NCI-H1092 treated with DMSO at 0.1 percent for 48 hours (cell line): Measurements from ENCODE around the gene LAMC3.
"Not testable (repeated sequence)": the region's sequence is repeated elsewhere in the genome, so short reads cannot be mapped to it uniquely, and the experiment has no call there.

Experiments
- DNase-seq: peaks from one replicate; lab custom pipeline; 2025; lab: John Stamatoyannopoulos, UW

LAMC3 gene

DNA sequence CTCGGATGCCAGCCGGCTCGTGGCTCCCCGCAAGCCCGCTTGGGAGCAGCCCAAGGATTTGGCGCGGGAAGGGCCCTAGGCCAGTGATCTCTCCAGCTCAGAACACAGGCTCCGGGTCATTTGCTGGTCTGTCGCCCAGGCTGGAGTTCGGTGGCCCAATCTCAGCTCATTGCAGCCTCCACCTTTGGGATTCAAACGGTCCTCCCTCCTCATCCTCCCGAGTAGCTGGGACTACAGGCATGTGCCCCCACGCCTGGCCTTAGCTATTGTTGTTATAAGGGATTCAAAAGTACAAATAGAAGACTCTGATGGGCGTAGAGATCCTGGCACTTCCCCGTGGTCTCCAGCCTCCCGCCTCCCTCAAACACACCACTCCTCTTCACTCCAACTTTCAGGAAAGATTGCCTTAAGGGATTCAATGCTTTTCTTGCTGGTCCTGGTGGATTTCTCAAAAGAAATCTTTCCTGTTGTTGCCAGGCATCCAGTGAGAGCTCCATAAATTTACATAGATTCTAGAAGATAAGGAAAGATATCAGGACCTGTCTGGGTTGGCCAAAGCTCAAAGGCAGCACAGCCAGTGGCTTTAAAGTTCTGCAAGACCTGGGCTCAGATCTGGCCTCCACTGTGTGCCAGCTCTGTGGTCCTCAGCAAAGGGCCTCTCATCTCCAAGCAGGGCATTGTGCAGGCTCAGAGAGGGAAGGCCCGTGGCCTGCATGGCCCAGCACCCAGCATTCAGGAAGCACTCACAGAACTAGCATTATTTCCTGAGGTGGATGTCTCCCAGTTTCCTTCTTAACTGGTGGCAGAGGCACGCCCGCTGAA is 88.4 kb downstream of the LAMC3 start:
- DNase-seq, result no peak

DNA sequence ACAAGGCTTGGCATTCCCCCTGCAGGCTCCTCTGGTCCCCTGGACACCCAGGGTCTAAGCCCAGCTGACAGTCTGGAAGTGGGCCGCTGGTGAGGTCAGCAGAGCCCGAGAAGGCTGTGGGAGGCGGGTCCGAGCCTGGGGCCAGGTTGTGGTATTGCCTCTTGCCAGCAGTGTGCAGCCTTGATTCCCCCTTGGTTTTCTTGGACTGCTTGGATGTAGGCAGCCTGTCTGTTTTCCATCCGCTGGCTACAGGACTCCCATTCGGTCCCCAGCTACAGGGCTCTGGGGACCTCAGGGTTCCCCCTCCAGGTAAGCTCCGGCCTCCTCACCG is 88.9 kb downstream of the LAMC3 start:
- DNase-seq, result no peak

DNA sequence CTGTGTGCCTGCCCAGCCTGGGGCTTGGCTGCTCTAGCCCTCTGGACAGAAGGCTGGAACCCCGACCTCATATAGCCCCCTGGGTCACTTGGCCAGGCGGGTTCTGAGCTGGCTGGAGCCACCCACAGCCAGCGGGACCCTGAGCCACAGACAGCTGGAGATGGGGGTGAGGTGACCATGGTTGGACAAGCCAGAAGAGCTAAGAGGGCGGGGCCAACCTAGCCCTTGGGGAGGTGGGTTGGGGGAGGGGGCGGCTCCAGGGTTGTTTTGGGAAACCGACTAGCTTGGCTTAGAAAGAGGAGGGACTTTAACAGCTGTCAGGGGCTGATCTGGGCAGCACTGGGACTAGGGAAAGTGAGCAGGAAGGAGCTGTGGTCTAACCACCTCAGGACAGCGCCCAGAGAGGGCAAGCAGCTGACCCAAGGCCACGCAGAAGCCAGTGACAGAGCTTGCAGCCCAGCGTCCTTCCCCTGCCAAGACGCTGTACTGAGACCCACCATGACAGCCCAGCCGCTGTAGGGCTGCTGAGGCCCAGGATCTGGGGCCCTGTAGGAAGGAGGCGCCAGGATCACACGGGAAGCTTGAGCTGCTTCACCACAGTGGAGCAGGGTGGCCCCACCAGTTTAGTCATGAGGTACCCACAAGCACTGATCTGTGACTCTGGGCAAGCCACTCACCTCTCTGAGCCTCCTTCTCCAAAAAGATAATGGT is 89.6 kb downstream of the LAMC3 start:
- no peak for DNase-seq

DNA sequence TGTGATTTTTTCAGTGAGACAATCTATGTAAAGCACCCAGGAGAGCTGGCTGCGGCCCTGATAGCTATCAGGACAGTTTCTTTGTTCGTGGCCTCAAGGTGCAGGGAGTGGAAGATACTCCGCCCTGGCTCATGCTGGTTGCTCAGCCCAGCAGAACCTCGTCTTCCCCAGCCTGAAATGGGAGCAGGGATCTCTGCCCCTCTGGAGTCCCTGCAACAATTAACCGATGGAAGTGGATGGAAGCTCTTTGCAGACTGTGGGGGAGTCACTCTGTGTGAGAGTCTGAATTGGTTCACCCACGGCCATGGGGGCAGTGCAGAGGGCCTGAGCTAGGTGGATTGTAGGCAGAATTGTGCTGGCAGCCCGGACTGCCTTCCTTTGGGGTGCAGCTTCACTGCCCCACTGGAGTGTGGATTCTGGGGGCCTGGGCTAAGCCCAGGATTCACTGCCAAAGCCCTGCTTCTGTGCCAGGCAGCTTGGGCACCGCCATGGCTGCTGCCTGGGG is 90.2 kb downstream of the LAMC3 start:
- no peak for DNase-seq

DNA sequence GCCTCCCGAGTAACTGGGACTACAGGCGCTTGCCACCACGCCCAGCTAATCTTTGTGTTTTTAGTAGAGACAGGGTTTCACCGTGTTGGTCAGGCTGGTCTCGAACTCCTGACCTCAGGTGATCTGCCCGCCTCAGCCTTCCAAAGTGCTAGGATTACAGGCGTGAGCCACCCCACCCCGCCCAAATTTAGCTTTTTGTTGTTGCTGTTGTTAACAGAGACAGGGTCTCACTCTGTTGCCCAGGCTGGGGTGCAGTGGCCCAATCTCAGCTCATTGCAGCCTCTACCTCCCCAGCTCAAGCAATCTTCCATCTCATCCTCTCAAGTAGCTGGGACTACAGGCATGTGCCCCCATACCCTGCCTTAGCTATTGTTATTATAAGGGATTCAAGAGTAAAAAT is 90.9 kb downstream of the LAMC3 start:
- DNase-seq, result not testable (repeated sequence)

DNA sequence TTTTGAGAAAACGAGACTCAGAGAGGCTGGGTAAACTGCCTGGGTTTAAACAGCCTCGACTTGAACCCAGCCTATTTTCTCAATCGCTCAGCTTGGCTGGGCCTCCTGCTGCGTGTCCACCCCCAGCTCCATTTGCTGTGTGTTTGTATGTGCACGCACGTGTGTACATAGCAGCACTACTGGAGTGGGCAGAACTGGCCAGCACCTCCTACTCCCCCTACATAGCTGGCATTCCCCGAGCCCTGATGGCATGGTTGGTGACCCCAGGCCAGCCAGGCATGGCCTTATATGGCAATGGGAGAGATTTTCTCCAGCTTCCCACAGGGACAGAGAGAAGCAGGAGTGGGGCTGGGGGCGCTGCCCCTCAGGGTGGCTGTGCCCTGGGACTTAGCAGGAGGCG is 91.5 kb downstream of the LAMC3 start:
- DNase-seq, result no peak

DNA sequence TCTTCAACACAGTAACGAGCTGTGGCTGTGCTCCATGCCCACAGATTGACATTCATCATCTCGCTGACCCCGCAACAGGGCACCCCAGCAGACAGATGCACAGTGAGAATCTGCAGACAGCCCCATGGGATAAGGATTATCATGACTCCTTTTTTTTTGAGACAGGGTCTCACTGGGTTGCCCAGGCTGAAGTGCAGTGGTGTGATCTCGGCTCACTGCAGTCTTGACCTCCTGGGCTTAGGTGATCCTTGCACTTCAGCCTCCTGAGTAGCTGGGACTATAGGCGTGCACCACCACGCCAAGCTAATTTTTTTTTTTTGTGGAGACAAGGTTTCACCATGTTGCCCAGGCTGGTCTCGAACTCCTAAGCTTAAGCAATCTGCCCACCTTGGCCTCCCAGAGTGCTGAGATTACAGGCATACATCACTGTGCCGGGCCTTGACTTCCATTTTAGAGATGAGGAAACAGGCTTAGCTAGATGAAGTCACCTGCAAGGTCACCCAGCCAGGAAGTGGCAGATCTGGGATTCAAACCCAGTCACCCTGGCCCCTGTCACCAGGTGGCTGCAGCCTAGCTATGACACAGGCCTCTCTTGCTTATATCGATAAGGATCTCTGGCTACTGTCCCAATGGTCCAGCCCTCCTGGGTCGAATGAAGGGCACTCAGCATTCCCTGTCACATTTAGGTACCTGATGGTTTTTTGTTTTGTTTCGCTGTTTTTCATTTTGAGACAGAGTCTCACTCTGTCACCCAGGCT is 92.4 kb downstream of the LAMC3 start:
- DNase-seq, result no peak

DNA sequence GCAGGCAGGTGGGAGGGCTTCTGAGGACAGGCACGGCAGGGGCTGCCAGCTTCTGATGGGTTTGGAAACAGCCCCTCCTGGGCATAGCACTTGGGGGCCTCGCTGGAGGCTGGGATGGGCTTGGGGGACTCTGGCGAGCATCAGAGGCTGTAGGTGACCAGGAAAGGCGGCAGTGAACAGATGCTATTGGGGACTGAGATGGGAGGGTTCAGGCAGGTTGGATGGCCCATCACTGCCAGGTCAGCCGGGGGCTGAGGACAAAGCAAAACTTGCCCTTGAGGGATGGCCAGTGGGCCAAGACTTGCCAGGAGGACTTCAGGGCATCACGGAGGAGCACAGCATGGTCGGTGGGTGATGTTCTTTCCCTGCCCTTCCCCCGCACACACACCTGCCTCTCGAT is 94.0 kb downstream of the LAMC3 start:
- DNase-seq, result no peak

DNA sequence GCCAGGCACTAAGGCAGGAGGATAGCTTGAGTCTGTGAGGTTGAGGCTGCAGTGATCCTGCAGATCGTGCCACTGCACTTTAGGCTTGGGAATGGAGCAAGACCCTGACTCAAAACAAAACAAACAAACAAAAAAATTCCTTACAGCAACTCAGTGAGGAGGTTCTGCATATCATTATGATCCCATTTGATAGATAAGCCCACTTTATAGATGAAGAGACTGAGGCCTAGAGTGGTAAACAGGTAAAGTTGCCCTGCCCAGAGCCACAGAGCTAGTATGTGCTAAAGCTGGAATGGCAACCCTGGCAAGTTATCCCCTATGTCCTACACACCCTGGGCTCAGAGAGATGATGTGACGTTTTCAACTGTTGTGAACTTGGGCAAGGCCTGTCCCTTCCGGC is 94.6 kb downstream of the LAMC3 start:
- DNase-seq, result no peak

DNA sequence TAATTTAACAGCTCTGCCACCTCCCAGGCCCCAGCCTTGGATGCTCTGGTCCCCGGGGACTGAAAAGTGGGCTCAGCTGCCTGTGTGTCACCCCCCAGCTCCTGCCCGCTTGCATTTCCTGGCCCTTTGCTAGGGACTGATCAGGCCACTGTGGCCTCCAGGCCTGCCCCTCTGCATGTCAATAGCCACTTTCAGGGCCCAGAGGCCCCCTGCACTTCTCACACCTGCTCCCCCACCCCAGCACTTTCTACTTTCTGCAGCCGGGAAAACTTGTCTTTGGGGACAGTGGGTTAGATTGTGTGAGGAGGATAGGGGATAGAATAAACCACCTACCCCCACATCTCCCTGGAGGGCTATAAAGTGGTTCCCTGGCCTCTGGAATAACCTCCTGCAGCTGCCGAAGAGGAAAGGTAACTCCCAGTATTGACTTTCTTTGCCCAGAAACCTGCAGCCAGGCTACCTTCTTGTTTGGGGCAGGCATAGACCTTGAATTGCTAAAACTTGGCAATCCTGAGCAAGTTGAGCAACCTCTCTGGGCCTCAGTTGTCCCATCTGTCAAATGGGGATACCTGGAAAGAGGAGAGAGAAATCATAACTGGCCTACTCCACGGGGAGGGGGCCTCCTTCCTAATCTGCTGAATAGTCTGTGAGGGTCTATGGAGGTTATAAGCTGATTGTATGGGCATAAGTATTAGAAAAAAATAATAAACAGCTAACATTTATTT is 95.2 kb downstream of the LAMC3 start:
- no peak for DNase-seq

DNA sequence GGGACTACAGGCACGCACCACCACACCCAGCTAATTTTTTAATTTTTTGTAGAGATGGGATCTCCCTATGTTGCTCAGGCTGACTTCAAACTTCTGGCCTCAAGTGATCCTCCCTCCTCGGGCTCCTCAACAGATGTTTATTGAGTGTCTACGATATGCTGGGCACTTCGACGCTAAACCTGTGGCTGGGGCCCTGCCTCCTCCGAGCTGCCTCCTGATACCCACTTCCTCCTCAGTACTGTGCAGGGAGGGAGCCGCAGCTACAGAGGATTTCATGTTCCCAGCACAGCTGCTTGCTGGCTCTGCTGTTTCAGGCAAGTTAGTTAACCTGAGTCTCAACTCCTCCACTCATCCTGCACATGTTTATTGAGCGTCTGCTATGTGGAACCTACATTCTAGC is 97.0 kb downstream of the LAMC3 start:
- DNase-seq, result no peak

DNA sequence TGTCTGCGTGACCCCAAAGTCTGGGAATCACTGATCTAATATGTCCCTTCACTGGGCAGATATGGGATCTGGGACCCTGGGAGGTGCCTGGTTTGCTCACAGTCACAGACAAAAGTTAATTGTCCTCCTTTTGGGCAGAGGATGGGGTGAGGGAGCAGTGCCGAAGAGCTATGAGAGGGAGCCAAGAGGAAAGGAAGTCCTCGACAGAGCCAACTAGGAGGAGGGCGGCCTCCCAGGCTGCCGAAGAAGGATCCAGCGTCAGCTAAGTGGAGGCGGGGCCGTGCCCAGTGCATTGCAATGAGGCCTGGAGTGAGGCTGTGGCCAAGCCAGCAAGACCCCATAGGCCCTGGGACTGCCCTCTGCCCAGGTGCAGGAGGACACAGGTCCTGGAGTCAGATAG is 98.8 kb downstream of the LAMC3 start:
- no peak for DNase-seq

DNA sequence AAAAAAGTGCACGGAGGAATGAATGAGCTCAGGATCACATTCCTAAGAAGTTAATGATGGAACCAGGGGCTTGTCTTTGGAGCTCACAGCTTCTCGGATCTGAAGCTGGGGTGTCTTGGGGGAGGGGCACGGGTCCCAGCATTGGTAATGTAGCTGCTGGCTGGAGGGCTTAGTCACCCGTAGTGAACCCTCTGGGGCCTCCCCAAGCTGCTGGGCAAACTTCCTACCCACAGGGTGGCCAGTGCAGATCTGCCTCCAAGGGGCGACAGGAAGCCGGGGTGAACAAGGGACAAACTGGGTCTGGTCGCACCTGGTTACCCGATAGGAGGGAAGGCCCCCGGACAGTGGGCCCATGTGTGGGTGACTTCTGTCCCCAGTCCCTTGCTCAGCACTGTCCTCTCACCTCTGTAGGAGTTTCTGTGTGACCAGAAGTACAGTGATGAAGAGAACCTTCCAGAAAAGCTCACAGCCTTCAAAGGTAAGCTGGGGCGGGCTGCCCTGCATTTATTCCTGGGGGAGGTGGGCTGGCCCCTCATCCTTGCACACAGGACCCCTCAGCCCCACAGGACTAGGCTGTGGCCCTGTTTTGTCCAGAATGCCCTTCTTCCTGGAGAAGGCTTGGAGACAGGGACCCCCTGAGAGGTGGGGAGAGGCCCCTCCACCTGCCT is 102.3 kb downstream of the LAMC3 start:
- DNase-seq, result no peak

DNA sequence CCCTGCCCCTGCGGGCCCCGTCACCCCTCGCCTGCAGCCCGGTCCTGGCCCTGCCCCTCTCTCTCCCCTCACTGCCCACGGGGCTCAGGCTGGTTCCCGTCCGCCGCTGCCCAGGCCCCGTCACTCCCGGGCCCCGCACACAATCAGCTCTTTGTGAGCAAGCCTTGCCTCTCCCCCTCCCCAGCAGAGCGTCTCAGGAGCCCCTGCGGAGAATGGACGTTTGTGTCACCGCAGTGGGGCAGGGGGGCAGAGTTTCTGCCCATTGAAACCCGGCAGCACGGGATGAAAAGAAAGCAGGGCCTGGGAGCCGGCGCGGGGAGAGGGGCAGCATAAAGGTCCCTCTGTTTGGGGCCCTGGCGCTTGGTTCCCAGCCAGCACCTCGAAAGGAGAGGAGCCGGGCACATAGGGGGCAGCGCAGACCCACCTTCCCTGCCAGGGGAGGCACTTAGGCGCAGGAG is 102.9 kb downstream of the LAMC3 start:
- no peak for DNase-seq

DNA sequence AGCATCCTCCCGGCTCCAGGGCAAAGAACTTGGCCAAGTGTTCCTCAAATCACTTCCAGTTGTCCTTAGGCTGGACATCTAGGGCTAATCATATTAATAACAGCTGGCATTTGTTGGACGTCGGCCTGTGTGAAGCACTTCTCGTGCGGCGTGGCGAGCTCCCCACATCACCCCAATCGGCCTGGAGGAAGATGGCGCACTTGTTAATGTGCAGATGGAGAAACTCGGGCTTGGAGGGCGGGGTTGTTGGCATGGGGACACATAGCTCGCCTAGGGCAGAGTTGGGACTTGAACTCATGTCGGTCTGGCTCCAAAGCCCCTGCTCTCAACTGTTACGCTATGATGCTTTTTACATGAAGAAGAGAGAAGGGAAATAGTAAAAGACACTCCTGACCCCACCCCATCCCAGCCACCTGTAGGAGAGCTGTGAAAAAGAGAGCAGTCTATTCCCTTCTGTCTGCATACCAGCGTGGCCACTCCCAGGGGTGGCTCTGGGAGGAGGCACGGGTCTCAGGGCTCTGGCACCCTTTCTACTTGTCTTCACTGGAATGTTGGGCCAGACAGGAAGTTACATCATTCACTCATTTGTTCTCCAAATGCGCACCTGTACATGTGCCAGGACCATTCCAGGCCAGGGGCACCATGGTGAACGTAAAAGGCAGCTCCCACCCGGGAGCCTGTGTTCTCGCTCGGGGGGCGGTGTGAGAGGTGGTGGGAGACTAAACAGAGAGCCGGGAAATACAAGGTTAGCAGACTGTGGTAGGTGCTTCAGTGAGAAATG is 103.6 kb downstream of the LAMC3 start:
- DNase-seq, result no peak

DNA sequence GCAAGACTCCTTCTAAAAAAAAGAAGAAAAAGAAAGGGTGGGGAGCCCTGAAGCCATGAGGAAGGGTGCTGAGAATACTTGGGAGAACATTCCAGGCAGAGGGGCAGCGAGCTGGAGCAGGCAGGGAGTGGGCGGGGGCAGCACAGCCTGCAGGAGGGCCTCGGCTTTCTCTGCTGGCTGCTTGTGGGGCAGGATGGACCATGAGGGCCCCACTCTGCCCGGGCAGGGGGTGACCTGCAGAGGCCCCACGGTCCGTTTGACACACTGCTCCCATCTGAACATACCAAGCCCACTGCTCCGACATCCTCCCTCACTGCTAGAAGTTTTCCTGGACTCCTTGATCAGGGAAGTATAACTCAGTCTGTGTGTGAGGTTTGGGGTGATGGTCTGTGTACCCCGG is 104.7 kb downstream of the LAMC3 start:
- no peak for DNase-seq

DNA sequence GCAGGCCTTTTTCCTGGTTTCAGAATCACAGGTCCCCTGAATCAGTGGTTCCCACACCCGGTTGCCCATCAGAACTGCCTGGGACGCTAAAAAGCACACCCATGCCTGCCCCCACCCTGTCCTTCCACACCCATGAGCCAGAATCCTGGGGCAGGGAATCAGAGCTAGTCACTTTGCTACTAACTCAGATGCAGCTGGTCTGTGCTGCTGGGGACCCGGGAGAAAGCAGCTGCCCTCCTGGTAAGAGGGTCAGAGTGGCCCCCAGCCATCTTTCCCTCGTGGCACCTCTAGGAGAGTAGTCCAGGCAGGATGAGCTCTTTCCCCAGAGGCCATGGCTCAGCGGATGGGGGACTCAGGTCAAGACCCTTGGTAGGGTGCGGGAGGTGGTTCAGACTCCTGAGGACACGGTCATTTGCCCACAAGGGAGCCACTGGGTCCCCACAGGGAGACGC is 105.1 kb downstream of the LAMC3 start:
- no peak for DNase-seq

DNA sequence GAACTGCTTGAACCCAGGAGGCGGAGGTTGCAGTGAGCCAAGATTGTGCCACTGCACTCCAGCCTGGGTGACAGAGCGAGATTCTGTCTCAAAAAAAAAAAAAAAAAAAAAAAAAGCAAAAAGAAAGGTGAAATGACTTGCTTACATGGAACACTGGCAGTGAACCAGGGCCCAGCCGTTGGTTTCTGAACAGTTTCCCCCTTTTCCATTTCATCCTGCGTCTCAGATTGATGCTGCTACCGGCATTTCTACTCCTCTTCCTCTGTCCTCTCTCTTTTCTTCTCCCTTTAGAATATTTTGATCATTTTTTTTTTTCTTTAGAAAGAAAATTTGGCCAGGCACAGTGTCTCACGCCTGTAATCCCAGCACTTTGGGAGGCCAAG is 106.4 kb downstream of the LAMC3 start:
- not testable (repeated sequence) for DNase-seq

DNA sequence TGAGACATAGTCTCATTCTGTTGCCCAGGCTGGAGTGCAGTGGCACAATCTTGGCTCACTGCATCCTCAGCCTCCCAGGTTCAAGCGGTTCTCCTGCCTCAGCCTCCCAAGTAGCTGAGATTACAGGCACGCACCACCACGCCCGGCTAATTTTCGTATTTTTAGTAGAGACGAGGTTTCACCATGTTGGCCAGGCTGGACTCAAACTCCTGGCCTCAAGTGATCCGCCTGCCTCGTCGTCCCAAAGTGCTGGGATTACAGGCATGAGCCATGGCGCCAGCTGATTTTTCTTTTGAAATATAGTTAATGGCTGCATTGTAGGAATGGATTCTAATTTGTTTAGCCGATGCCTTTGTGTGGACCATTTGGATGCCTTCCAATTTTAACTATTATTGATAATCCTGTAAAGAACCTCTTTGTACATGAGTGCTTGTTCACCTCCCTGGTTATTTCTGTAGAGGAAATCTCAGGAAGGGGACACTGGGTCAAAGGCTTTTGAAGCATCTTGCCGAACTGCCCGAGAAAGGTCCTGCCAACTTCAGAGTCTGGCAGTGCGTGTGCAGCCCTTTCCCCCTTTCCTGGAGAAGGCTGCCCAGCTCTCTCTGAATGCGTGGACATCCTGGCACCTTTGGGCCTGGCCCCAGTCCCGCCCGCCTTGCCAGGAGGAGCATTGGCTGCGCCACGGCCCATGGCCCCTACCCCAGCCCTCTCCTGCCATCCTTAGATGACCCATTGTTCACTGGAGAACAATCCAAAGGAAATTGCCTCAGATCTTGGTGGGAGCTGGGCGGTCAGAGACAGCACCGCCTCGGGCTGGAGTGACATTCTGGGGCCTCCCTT is 107.5 kb downstream of the LAMC3 start:
- peak; percentile 29 for DNase-seq
